Activated gamma-delta T cell (primary cell): ENCODE data around the gene SUGCT.
"Not testable (repeated sequence)": the region's sequence is repeated elsewhere in the genome, so short reads cannot be mapped to it uniquely, and the experiment has no call there.

Source experiments
- DNase-seq: peaks from one replicate; lab custom pipeline; 2025; lab: John Stamatoyannopoulos, UW

Gene SUGCT

GRCh38 chr7:40139891-40140290 is 5.1 kb downstream of the SUGCT start:
- DNase-seq, result not testable (repeated sequence)

DNA sequence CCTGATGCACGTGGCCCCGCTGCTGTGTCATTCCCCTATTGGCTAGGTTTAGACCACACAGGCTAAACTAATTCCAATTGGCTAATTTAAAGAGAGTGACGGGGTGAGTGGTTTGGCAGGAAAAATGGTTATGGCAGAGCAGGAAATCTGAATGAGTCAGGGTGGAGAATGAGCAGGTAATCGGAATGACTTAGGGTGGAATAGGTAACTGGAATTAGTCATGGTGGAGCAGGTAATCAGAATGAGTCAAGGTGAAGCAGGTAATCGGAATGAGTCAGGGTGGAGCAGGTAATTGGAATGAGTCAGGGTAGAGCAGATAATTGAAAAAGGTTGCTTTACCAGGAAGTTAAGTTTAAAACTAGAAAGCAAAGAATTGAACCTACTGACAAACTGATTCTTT is 7.1 kb downstream of the SUGCT start:
- DNase-seq, result not testable (repeated sequence)

GRCh38 chr7:40145596-40146130 is 10.9 kb downstream of the SUGCT start:
- not testable (repeated sequence) for DNase-seq

DNA sequence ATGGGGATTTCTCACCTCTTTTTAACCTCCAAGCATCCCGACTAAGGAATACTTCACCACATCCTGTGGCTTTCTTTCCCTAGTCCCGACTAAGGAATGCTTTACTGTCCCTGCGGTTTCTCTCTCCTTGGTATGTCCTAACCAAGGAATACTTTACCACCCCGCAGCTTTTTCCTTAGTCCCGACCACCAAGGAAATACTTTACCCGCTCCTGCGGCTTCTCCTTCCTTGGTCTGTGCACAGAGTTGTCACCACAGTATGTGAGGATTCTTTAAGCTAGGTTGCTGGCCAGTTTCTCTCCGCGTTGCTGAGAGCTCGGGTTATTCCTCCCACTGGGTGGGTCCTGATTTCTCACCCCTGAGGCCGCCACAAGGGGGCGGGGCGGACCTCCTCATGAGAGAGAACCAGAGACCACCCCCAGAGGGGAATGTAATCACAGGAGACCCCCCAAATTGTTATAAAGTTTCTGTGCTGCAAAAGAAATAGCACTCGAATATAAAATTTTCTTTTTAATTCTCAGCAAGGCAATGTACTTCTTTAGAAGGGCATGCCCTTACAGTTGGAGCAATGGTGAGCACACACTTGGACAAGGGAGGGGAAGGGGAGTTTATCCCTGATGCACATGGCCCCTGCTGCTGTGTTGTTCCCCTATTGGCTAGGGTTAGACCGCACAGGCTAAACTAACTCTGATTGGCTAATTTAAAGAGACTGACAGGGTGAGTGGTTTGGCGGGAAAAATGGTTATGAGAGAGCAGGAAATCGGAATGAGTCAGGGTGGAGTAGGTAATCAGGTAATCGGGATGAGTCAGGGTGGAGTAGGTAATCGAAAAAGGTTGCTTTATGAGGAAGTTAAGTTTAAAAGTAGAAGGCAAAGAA is 12.8 kb downstream of the SUGCT start:
- DNase-seq, result no peak

DNA sequence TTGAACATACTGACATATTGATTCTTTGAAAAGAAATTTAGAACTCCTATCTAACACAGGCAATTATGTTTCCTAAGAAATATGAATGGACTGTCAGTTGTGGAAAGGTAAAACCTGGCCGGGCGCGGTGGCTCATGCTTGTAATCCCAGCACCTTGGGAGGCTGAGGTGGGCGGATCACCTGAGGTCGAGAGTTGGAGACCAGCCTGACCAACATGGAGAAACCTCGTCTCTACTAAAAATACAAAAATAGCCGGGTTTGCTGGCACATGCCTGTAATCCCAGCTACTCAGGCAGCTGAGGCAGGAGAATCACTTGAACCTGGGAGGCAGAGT is 13.4 kb downstream of the SUGCT start:
- DNase-seq, result not testable (repeated sequence)

GRCh38 chr7:40148671-40149070 is 13.9 kb downstream of the SUGCT start:
- DNase-seq, result no peak

GRCh38 chr7:40151504-40151903 is 16.7 kb downstream of the SUGCT start:
- no peak for DNase-seq

DNA sequence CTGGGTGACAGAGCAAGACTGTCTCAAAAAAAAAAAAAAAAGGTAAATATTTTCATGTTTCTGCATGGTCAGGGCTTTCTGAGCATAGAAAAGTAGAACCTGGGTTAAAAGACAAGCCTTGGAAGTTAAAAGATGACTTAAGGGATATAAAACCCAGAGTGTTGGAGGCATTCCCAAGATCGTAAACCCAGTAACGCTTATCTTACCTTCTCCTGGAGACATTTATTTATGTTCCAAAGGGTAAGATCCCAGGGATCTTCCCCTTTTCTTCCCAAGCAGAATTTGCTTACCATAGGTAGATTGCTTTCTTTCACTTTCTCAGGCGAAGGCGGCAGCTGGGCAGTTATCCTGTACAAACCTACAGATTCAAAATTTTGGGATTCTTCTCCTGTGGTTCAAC is 22.2 kb downstream of the SUGCT start:
- DNase-seq, result no peak

DNA sequence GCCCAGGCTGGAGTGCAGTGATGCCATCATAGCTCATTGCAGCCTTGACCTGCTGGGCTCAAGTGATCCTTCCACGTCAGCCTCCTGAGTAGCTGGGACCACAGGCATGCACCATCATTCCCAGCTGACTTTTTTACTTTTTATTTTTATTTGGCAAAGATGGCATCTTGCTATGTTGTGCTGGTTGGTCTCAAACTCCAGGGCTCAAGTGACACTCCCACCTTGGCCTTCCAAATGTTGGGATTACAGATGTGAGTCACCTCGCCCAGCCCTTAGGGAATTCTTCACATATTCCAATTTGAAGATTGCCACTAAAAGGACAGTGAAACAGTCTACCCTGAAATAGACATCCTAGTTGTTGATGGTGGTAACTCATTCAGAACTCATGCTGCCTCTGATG is 27.7 kb downstream of the SUGCT start:
- no peak for DNase-seq

- DNase-seq, result no peak
Observed at GRCh38 chr7:40165216-40165615, 30.4 kb downstream of the SUGCT start.

DNA sequence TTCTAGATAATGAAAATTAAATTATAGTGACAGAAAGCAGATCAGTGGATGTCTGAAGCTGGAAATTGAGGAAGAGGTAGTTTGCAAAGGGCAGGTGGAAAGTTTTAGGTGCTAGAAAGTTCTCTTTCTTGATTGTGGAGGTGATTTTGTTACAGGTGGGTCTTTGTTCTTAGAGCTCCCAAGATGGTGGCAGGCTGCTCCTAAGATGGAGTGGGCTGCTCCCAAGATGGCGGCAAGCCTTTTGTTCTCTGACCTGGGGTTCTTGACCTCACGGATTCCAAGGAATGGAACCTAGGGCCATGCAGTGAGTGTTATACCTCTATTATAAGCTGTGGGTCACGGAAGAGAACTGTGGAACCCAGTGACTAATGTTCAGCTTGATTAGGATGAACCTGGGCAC is 32.5 kb downstream of the SUGCT start:
- DNase-seq, result no peak

DNA sequence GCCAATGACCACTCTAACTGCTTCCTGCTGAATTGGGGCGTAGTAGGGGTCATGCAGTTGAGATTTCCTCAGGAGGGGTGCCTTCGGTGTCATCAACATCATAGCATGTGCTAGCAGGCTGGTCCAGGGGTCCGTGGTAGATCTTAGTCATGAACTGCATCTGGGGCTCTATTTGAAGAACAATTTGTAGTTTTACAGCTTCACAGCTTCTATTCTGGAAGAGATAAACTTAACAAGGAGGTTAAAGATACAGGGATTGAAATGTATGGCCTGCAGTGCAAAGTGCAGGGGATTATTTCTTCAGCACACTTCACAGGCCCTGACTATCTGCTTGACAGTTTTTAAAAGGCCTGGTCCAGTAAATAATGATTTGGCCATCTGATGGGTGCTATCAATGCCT is 33.5 kb downstream of the SUGCT start:
- DNase-seq, result not testable (repeated sequence)

DNA sequence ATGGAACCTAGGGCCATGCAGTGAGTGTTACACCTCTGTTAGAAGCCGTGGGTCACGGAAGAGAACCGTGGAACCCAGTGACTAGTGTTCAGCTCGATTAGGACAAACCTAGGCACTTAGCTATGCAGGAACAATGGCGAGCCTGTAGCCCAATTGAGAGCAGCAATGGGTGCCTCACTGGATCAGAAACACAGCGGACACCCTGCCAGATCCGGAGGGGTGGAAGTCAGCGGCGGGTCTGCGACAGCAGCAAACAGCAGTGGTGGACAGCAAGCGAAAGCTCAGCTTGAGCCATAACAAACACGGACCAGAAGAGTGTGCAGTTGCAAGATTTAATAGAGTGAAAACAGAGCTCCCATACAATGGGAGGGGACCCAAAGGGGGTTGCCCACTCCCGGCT is 38.3 kb downstream of the SUGCT start:
- not testable (repeated sequence) for DNase-seq

GRCh38 chr7:40175256-40175655 is 40.5 kb downstream of the SUGCT start:
- DNase-seq, result not testable (repeated sequence)

DNA sequence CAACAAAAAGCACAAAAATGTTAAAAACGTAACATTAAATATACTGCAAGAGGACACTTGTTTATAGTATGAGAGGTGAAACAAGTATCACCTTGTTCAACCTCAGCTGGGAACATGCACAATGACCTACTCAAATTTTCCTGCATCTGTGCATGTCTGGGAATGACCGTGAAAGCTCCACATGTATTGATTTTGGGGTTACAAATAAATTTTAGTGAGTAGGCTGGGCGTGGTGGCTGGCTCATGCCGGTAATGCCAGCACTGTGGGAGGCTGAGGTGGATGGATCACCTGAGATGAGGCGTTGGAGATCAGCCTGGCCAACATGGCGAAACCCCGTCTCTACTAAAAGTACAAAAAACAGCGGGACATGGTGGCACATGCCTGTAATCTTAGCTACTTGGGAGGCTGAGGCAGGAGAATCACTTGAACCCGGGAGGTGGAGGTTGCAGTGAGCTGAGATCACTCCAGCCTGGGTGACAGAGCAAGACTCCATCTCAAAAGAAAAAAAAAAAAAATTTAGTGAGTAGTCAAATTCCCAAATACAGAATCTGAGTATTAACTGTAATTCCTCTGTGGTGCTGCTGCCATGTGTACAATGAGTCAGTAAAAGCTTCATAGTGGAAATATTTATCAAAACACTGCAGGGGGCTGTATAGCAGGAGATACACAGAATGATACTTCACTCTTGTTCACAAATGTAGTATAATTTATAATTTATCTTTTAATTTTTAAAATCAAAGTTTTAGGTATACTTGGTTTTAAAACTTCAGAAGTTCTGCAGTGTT is 41.1 kb downstream of the SUGCT start:
- DNase-seq, result no peak

DNA sequence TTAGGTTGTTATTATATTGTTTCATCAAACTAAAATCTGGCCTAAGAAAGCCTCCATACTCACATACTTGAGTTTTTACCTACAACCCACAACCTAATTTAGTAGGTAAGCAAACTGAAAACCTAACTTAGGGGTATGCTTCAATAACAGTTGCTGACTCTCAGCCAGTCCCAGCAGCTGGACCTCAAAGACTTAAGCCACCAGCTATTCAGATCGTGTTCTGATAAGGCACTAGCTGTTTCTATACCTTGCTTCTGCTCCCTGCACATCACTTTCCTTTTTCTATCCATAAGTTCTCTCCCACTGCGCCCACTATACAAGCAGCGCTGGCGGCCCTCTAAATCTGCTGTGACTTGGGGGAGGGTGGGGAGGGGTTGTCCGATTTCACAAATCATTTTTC is 42.3 kb downstream of the SUGCT start:
- DNase-seq, result no peak

GRCh38 chr7:40182452-40182851 is 47.6 kb downstream of the SUGCT start:
- no peak for DNase-seq

DNA sequence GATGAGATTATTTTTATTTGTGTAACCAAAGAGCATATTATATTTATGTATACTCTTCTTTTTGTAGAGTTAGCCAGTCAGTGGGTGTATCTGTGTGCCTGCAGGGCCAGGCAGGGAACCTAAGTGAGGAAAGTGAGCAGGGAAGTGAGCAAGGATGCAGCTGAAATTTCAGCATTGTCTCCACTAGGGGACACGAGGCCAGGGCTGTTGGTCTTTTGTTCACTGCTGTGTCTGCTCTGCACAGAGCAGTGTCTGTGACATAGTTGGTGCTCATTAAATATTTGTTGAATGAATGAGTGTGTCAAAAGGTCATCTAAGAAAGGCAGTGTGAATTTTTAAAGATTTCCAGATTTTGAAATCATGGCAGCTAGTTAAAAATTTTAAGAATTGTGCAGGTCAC is 51.8 kb downstream of the SUGCT start:
- no peak for DNase-seq

DNA sequence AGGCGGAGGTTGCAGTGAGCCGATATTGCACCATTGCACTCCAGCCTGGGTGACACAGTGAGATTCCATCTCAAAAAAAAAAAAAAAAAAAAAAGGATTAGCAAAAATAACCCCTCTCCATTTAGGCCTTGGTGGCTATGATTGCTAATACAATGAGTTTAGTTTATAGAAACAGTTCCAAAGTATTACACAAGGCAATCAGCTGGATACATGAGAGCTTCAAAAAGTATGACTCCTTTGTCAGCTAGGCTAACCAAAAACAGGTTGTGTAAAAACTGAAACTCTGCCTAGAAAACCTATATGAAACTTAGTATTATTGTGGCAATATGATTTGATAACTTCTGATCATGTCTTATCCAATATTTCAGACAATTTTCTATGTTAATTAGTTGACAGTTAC is 57.2 kb downstream of the SUGCT start:
- no peak for DNase-seq

- DNase-seq, result no peak
Observed at GRCh38 chr7:40194745-40195144, 59.9 kb downstream of the SUGCT start.

GRCh38 chr7:40197527-40197926 is 62.7 kb downstream of the SUGCT start:
- no peak for DNase-seq

DNA sequence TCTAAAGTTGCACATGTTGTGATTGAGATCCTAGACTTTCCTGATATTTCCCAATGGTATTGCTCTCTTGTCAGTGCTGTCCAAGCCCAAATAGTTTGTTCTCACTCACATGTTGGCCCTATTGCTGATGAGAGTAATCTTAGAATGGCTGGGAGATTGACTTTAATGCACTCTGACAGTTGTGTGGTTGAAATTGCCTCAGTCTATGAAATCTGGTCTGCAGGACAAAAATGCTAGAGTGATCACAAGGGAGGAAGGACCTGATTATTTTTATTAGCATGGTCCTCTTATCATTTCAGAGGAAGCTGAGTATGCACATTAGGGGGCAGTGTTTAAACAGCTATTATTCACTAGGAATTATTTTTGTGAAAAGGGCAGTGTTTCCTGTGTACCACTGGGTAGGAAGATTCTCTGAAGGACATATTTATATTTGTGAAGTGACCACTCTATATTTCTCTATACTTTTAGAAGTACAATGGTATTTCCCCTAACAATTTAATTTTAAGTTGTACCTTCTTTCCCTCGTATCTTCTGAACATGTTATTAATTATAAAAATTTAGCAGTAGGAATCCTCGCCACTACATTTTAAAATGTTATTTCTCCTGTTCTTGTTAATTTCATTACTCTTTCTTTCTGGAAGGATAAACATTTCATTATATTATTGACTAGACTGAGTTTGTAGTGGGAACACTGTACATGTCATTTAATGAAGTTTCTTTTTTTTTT is 64.4 kb downstream of the SUGCT start:
- DNase-seq, result no peak
